ENCODE measurements around the gene WASF3. TPM values are rescaled to one million over a fixed set of nuclear protein-coding genes. Genes with fewer than 3 reads are reported as not detected.

WASF3 gene
- polyA plus RNA-seq, 3 donors: not detected

- no peak overlapping the region for H2AFZ ChIP-seq (ENCODE audit: insufficient read depth, low read depth, low read length, poor library complexity, severe bottlenecking)
- TF ChIP-seq CTCF (IDR thresholded peaks at IDR 0.05): no peak
- no peak overlapping the region for H3K9ac ChIP-seq (ENCODE audit: insufficient read depth, low read length, poor library complexity, severe bottlenecking)
- no peaks in the 10 kb centered on the region for H3K4me1 ChIP-seq (ENCODE audit: control insufficient read depth in 1 of 2, insufficient read depth in 2 of 2, low read length in 2 of 2)
- no peaks in the 10 kb centered on the region for H4K20me1 ChIP-seq (ENCODE audit: insufficient read depth, low read length)
- no peak overlapping the region for H3K27ac ChIP-seq (ENCODE audit: low read depth in 1 of 2, low read length in 2 of 2)
- peaks cover 0 to 15% (median 4%) of the 10 kb centered on the region in 7 donors for H3K9me3 Mint-ChIP-seq
- no peak overlapping the region for H3K4me3 ChIP-seq (replicated peaks in 1 of 3; ENCODE audit: low read depth in 2 of 3, low read length in 3 of 3)
- no peak overlapping the region for H3K4me2 ChIP-seq (replicated peaks; ENCODE audit: extremely low read depth, low read length, poor library complexity, severe bottlenecking)
- intact Hi-C loops (cut with micrococcal nuclease): no loop called here
- DNase-seq: no peak
- H3K27me3 ChIP-seq (ENCODE audit: control insufficient read depth in 2 of 2, insufficient read depth in 2 of 2, low read length in 2 of 2): no peaks in the 10 kb centered on the region
- H3K27ac Mint-ChIP-seq: no peak overlapping the region
- no peaks in the 10 kb centered on the region for H3K36me3 ChIP-seq (replicated peaks in 1 of 2; ENCODE audit: control insufficient read depth in 1 of 2, insufficient read depth in 2 of 2, low read length in 2 of 2)
- H3K79me2 ChIP-seq (ENCODE audit: insufficient read depth, low read length): no peaks in the 10 kb centered on the region
- H3K4me3 Mint-ChIP-seq: no peak overlapping the region
- H3K36me3 Mint-ChIP-seq: no peaks in the 10 kb centered on the region
- peaks cover 0 to 1% (median 0%) of the 10 kb centered on the region in 3 donors for H3K27me3 Mint-ChIP-seq (ENCODE audit: low read depth in 3 of 3)
- H3K9me3 ChIP-seq (replicated peaks in 1 of 2; ENCODE audit: control insufficient read depth in 1 of 2, insufficient read depth in 1 of 2, low read length in 2 of 2): peaks cover 0 to 10% of the 10 kb centered on the region in 2 donors
- no CpG with 5 or more reads among the region's 2 CpGs for WGBS (ENCODE audit: insufficient coverage)
- no peaks in the 10 kb centered on the region for H3K4me1 Mint-ChIP-seq
Observed at GRCh38 chr13:26596458-26596857, 39.0 kb downstream of the WASF3 start.

- Histone ChIP-seq H3K9ac (ENCODE audit: insufficient read depth, low read length, poor library complexity, severe bottlenecking) (no peak overlapping the region), H3K27me3 (ENCODE audit: control insufficient read depth in 2 of 2, insufficient read depth in 2 of 2, low read length in 2 of 2) (no peaks in the 10 kb centered on the region), H3K4me3 (replicated peaks in 1 of 3; ENCODE audit: low read depth in 2 of 3, low read length in 3 of 3) (no peak overlapping the region), H3K9me3 (replicated peaks in 1 of 2; ENCODE audit: control insufficient read depth in 1 of 2, insufficient read depth in 1 of 2, low read length in 2 of 2) (peaks cover 0 to 10% of the 10 kb centered on the region in 2 donors), H3K4me2 (replicated peaks; ENCODE audit: extremely low read depth, low read length, poor library complexity, severe bottlenecking) (no peak overlapping the region), H3K79me2 (ENCODE audit: insufficient read depth, low read length) (no peaks in the 10 kb centered on the region), H3K27ac (ENCODE audit: low read depth in 1 of 2, low read length in 2 of 2) (no peak overlapping the region), H3K36me3 (replicated peaks in 1 of 2; ENCODE audit: control insufficient read depth in 1 of 2, insufficient read depth in 2 of 2, low read length in 2 of 2) (no peaks in the 10 kb centered on the region), H3K4me1 (ENCODE audit: control insufficient read depth in 1 of 2, insufficient read depth in 2 of 2, low read length in 2 of 2) (no peaks in the 10 kb centered on the region), H2AFZ (ENCODE audit: insufficient read depth, low read depth, low read length, poor library complexity, severe bottlenecking) (no peak overlapping the region), H4K20me1 (ENCODE audit: insufficient read depth, low read length) (no peaks in the 10 kb centered on the region)
- Mint-ChIP-seq H3K27me3 (ENCODE audit: low read depth in 3 of 3) (peaks cover 0 to 1% (median 0%) of the 10 kb centered on the region in 3 donors), H3K27ac (no peak overlapping the region), H3K4me3 (no peak overlapping the region), H3K9me3 (peaks cover 0 to 15% (median 4%) of the 10 kb centered on the region in 7 donors), H3K4me1 (no peaks in the 10 kb centered on the region), H3K36me3 (no peaks in the 10 kb centered on the region)
- DNase-seq: no peak
- TF ChIP-seq CTCF (IDR thresholded peaks at IDR 0.05): no peak
- no CpG with 5 or more reads among the region's 1 CpG for WGBS (ENCODE audit: insufficient coverage)
- intact Hi-C loops (cut with micrococcal nuclease): no loop called here
Observed at GRCh38 chr13:26599403-26599802, 41.9 kb downstream of the WASF3 start.

All from CD14-positive monocyte (primary cell).